Spleen (tissue), 7 donors: Measurements from ENCODE around the gene PIK3CB.

Source experiments
- POLR2A ChIP-seq, 3 donors: fragments of 450-650 bp; IDR thresholded peaks; one replicate each; pipeline ENCODE4 v1.5.1; 2017; ENCODE audit warnings: antibody characterized with exemption in 3 of 3, mild to moderate bottlenecking in 1 of 3
- POLR2AphosphoS5 ChIP-seq, 3 donors: sonication (generic); formaldehyde crosslinking; IDR thresholded peaks; one replicate each; pipeline ENCODE4 v1.5.1; 2017; ENCODE audit warnings: antibody characterized with exemption in 3 of 3
- TF ChIP-seq, protein P1 (sequence below), 11 experiments: fragments of 200-600 bp in 7 of 11; fragments of 450-650 bp in 4 of 11; sonication (generic) in 4 of 11; IDR thresholded peaks in 8 of 11; conservative IDR thresholded peaks in 3 of 11; 1 replicate in 7 of 11; 2 replicates in 4 of 11; pipeline versions ENCODE4 v1.4.0 to v1.8.0; 2016 to 2021; ENCODE audit warnings: antibody characterized with exemption in 11 of 11, inconsistent platforms in 4 of 11, mild to moderate bottlenecking in 1 of 11
- donor health status: DM: no; HTN: no; CAD: no; lungs with moderate emphysema.
- donor health status: DM: no; HTN: no; CAD: no.
- donor health status: DM: no; HTN: no; CAD: no.

GRCh38 chr3:138875096-138875753, 40.5 kb upstream of the PIK3CB start:
- TF ChIP-seq, protein P1, sequence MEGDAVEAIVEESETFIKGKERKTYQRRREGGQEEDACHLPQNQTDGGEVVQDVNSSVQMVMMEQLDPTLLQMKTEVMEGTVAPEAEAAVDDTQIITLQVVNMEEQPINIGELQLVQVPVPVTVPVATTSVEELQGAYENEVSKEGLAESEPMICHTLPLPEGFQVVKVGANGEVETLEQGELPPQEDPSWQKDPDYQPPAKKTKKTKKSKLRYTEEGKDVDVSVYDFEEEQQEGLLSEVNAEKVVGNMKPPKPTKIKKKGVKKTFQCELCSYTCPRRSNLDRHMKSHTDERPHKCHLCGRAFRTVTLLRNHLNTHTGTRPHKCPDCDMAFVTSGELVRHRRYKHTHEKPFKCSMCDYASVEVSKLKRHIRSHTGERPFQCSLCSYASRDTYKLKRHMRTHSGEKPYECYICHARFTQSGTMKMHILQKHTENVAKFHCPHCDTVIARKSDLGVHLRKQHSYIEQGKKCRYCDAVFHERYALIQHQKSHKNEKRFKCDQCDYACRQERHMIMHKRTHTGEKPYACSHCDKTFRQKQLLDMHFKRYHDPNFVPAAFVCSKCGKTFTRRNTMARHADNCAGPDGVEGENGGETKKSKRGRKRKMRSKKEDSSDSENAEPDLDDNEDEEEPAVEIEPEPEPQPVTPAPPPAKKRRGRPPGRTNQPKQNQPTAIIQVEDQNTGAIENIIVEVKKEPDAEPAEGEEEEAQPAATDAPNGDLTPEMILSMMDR (IDR thresholded peaks at IDR 0.05 in 8 of 11, conservative IDR thresholded peaks at IDR 0.05 in 3 of 11) = no peak
- TF ChIP-seq POLR2A (IDR thresholded peaks at IDR 0.05) (no peak), POLR2AphosphoS5 (IDR thresholded peaks at IDR 0.05) (no peak)
